PC-9 (cell line): ENCODE results near the gene KDM4C. TPM values are rescaled to one million over a fixed set of nuclear protein-coding genes. Genes with fewer than 3 reads are reported as not detected.

Experiments
- BruUV-seq: library from RNA; stranded (reverse); fragments of 400-500 nt; replicated peaks from 2 replicates; lab custom pipeline; 2021; lab: Mats Ljungman, UMichigan
- CTCF ChIA-PET: fragments of 300-600 bp; sonication (Branson Sonifier 250); formaldehyde crosslinking; loops from one replicate; lab custom pipeline; 2022; ENCODE audit warnings: antibody characterized with exemption; lab: Charles Lee
- POLR2A ChIA-PET: fragments of 300-600 bp; sonication (Branson Sonifier 250); formaldehyde crosslinking; loops from one replicate; lab custom pipeline; 2022; ENCODE audit warnings: antibody characterized with exemption; ENCODE audit not compliant: unreplicated experiment; lab: Charles Lee
- DNase-seq, 2 experiments: peaks; one replicate each; pipeline versions ENCODE4 v3.0.0 to v3.0.0-alpha.2; 2015 to 2022; ENCODE audit warnings: mixed read lengths in 1 of 2
- H2AFZ ChIP-seq: fragments of 200-600 bp; sonication (generic); 2 replicates; pipeline ENCODE4 v1.8.1; 2017; ENCODE audit warnings: antibody characterized with exemption
- H3F3A ChIP-seq: fragments of 200-600 bp; sonication (generic); 2 replicates; pipeline ENCODE4 v1.8.1; 2017; ENCODE audit warnings: antibody characterized with exemption, mild to moderate bottlenecking, low read depth; ENCODE audit not compliant: insufficient read depth
- H3K27ac ChIP-seq: fragments of 200-600 bp; sonication (generic); 2 replicates; pipeline ENCODE4 v1.6.1; 2016; ENCODE audit warnings: mixed run types
- H3K27me3 ChIP-seq: fragments of 200-600 bp; sonication (generic); 2 replicates; pipeline ENCODE4 v1.6.1; 2016; ENCODE audit warnings: low read depth, mixed run types; ENCODE audit not compliant: insufficient read depth
- H3K36me3 ChIP-seq: fragments of 200-600 bp; sonication (generic); 2 replicates; pipeline ENCODE4 v1.6.1; 2016; ENCODE audit warnings: low read depth, mixed run types
- H3K4me1 ChIP-seq: fragments of 200-600 bp; sonication (generic); replicated peaks from 2 replicates; pipeline ENCODE4 v1.6.1; 2016; ENCODE audit warnings: mixed run types; ENCODE audit not compliant: insufficient read depth
- H3K4me2 ChIP-seq: fragments of 200-600 bp; sonication (generic); 2 replicates; pipeline ENCODE4 v1.6.1; 2017; ENCODE audit warnings: mixed run types
- H3K4me3 ChIP-seq: fragments of 200-600 bp; sonication (generic); 2 replicates; pipeline ENCODE4 v1.6.1; 2016; ENCODE audit warnings: mixed run types
- H3K79me2 ChIP-seq: fragments of 200-600 bp; sonication (generic); 2 replicates; pipeline ENCODE4 v1.6.1; 2017; ENCODE audit warnings: low read depth, mixed run types
- H3K9me2 ChIP-seq: fragments of 200-600 bp; sonication (generic); 2 replicates; pipeline ENCODE4 v1.8.1; 2017; ENCODE audit warnings: mild to moderate bottlenecking; ENCODE audit not compliant: insufficient read depth
- H3K9me3 ChIP-seq: fragments of 200-600 bp; sonication (generic); 2 replicates; pipeline ENCODE4 v1.8.1; 2016; ENCODE audit warnings: low read depth; ENCODE audit not compliant: insufficient read depth
- H4K20me1 ChIP-seq: fragments of 200-600 bp; sonication (generic); 2 replicates; pipeline ENCODE4 v1.8.1; 2017; ENCODE audit not compliant: insufficient read depth
- CTCF ChIP-seq: fragments of 200-600 bp; sonication (generic); conservative IDR thresholded peaks from 2 replicates; pipeline ENCODE4 v1.6.1; 2017; ENCODE audit warnings: mixed run types, antibody characterized with exemption, mild to moderate bottlenecking, moderate library complexity
- EZH2 ChIP-seq: fragments of 200-600 bp; sonication (generic); IDR thresholded peaks from 2 replicates; pipeline ENCODE4 v1.8.0; 2017; ENCODE audit warnings: antibody characterized with exemption, low read depth
- intact Hi-C: fragments of 100-400 bp; cut with micrococcal nuclease; formaldehyde crosslinking; loops from one replicate; pipeline ENCODE4 v1.10.0; 2022; ENCODE audit not compliant: unreplicated experiment
- total RNA-seq: library from RNA; stranded (reverse); gene quantifications from 2 replicates; pipeline ENCODE4 v1.2.3, GENCODE V29; 2021

The KDM4C gene
- total RNA-seq, 1 experiment from 2014 or later, result 12.9 TPM

DNA sequence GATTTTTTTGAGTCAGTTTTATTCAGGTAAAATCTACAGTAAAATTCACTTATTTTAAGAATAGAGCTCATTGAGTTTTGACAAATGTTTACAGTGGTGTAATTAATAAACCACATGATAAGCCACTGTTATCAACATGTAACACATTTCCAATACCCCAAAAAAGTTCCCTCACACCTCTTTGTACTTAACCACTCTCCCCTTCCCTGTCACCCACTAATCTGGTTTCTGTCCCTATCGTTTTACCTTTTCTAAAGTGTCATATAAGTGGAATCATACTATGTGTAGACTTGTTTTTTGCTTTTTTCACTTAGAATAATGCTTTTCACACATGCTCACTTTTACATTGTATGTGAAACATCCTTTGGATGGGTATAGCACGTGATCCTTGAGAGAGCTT, 127.2 kb downstream of the KDM4C start:
- ChIA-PET POLR2A (no interaction called here), CTCF (no interaction called here)
- H3K27me3 ChIP-seq, result no peaks in the 10 kb centered on the region
- no peak for TF ChIP-seq CTCF
- H3K9me3 ChIP-seq, result no peaks in the 10 kb centered on the region
- no peaks in the 10 kb centered on the region for H3K36me3 ChIP-seq
- H4K20me1 ChIP-seq, result no peaks in the 10 kb centered on the region
- no peak overlapping the region for H3K4me2 ChIP-seq
- intact Hi-C loops, result no loop called here
- no TSS peak for BruUV-seq
- DNase-seq, result no peak
- H3K4me3 ChIP-seq, result no peak overlapping the region
- no peaks in the 10 kb centered on the region for H3K79me2 ChIP-seq
- no peak overlapping the region for H3K27ac ChIP-seq
- H3K4me1 ChIP-seq, result no peaks in the 10 kb centered on the region
- H3F3A ChIP-seq, result no peaks in the 10 kb centered on the region
- H3K9me2 ChIP-seq, result no peaks in the 10 kb centered on the region
- no peak overlapping the region for H2AFZ ChIP-seq

GRCh38 chr9:6887051-6887450, 129.3 kb downstream of the KDM4C start:
- CTCF ChIA-PET, result no interaction called here
- Histone ChIP-seq H3F3A (no peaks in the 10 kb centered on the region), H3K4me2 (no peak overlapping the region), H3K36me3 (no peaks in the 10 kb centered on the region), H3K79me2 (no peaks in the 10 kb centered on the region), H3K9me3 (no peaks in the 10 kb centered on the region), H3K27me3 (no peaks in the 10 kb centered on the region), H3K4me1 (no peaks in the 10 kb centered on the region), H3K9me2 (no peaks in the 10 kb centered on the region), H3K4me3 (no peak overlapping the region), H2AFZ (no peak overlapping the region), H4K20me1 (no peaks in the 10 kb centered on the region), H3K27ac (no peak overlapping the region)
- intact Hi-C loops, result no loop called here
- POLR2A ChIA-PET, result no interaction called here
- BruUV-seq, result no TSS peak
- TF ChIP-seq EZH2, result no peak
- TF ChIP-seq CTCF, result no peak
- no peak for DNase-seq

GRCh38 chr9:6889868-6890267, 132.1 kb downstream of the KDM4C start:
- no peak overlapping the region for H2AFZ ChIP-seq
- no peaks in the 10 kb centered on the region for H3K27me3 ChIP-seq
- H3K27ac ChIP-seq, result no peak overlapping the region
- no peaks in the 10 kb centered on the region for H3F3A ChIP-seq
- POLR2A ChIA-PET, result no interaction called here
- no peak for DNase-seq
- H3K36me3 ChIP-seq, result no peaks in the 10 kb centered on the region
- no peaks in the 10 kb centered on the region for H3K9me3 ChIP-seq
- H4K20me1 ChIP-seq, result no peaks in the 10 kb centered on the region
- H3K9me2 ChIP-seq, result no peaks in the 10 kb centered on the region
- no peak for TF ChIP-seq CTCF
- no peak for TF ChIP-seq EZH2
- no peaks in the 10 kb centered on the region for H3K4me1 ChIP-seq
- no peak overlapping the region for H3K4me2 ChIP-seq
- no TSS peak for BruUV-seq
- CTCF ChIA-PET, result interaction anchor here (0.6 kb wide), 1 partner anchor 77 kb away, joined by 5 read pairs; no protein-coding TSS in a partner anchor
- H3K79me2 ChIP-seq, result no peaks in the 10 kb centered on the region
- H3K4me3 ChIP-seq, result no peak overlapping the region
- intact Hi-C loops, result no loop called here
